Stimulated activated CD4-positive, alpha-beta T cell treated with anti-CD3 and anti-CD28 coated beads, Interleukin-4, amount 100 ng/mL, for 48 hours (primary cell): Measurements from ENCODE around the gene TBXAS1.
"Not testable (repeated sequence)": the region's sequence is repeated elsewhere in the genome, so short reads cannot be mapped to it uniquely, and the experiment has no call there.

Experiments
- DNase-seq, 2 donors: peaks; one replicate each; pipeline ENCODE4 v3.0.0-alpha.2; 2020; ENCODE audit warnings: low read depth in 2 of 2

TBXAS1 gene

DNA sequence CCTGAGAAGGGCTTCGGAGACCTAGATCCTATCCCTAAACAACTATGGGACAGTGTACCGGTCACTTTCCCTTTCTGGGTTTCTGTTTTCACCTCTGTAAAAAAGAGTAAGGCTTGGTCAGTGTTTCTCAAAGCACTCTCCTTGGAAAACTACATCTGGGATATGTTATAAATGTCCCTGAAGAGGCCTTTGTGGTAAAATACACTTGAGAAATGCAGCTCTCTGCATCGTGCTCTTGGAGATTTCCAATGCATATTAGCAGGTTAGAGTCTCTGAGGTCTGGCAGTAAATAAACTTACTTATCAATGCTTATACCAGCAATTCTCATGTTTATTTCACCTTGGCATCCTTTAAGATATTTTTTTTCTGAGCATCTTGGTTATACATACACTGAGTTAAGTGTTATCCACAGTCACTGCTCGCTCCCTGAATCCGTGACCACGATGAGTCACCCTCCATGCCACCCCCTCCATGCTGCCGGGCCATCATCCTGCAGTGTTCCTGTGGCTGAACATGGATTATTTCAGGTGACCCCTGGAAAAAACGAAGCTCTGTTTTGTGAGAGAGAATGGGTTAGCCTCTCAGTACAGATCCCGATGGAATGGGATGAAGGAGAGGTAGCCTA is 3.3 kb upstream of the TBXAS1 start:
- no peak for DNase-seq

- no peak for DNase-seq
Observed at GRCh38 chr7:139827042-139827441, 2.0 kb upstream of the TBXAS1 start.

- DNase-seq, result no peak
Observed at GRCh38 chr7:139828446-139828845, 618 bp upstream of the TBXAS1 start.

DNA sequence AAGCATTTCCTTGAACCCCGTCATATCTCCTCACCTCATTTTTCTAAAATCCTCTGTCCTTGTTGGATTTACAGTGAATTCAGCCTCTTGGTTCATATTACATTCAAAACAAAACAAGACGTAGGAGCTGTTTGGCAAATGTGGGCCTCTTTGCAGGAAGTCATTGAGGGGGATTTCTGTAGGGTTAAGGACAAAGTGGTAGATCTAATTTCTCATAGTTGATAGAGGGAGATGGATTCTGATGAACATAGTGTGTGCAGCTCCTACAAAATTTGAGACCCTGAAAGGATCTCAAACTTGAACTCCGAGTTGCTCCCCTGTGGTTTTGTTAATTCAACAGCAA is 682 bp downstream of the TBXAS1 start:
- no peak for DNase-seq

GRCh38 chr7:139830292-139830691 is 1.2 kb downstream of the TBXAS1 start:
- DNase-seq, result no peak

DNA sequence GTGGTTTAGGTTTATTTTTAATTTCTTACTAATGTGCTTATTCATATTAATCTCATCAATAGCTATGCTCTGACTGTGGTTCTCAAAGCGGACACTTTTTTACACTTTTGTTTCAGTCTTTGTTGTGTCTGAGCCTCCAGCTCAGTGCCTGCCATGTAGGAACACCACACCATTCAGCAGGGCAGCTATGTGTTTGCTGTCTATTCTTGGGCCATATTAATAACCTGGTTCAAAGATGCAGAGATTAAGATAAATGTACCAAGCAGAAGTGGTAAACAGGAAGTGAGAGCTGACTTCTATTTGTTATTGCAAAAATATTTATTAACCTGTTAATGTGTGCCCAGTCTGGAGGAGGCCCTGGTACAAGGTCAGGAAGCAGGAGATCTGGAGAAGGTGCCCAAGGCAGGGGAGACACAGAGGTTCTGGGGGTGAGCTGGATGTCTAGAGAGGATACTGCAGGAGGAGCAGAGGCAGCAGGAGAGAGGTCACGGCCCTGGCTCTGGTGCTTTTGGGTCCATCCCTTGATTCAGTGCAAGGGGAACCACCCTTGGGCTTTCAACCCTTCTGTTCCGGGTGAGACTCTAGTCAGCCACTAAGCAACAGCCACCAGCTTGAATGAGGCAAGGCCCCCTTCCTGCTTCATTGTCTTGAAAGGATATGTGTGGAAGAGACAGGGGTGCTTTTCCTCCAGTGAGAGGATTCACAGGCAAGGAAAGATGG is 1.9 kb downstream of the TBXAS1 start:
- DNase-seq, result no peak

GRCh38 chr7:139835848-139836247 is 6.8 kb downstream of the TBXAS1 start:
- not testable (repeated sequence) for DNase-seq

- DNase-seq, result not testable (repeated sequence)
Observed at GRCh38 chr7:139837291-139837690, 8.2 kb downstream of the TBXAS1 start.

DNA sequence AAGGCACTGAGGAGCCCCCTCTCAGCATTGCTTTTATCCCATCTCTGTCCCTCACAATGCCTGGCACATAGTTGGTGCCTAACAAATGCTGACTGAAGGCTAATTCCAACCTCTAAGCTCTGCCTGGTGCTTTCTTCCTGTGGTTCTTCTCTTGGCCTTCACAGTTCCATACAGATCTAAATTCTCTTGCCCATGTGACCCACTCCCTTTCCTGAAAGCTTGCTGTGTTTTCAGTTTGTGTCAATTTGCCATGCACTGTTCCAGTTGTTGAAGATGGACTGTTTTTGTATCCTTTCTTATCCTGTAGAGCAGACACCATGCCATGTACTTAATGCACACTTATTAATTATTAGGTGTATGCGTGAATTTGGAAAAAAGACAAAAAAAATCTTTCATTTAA is 9.2 kb downstream of the TBXAS1 start:
- DNase-seq, result no peak

GRCh38 chr7:139838876-139839275 is 9.8 kb downstream of the TBXAS1 start:
- DNase-seq, result no peak

- no peak for DNase-seq
Observed at GRCh38 chr7:139840776-139841175, 11.7 kb downstream of the TBXAS1 start.

DNA sequence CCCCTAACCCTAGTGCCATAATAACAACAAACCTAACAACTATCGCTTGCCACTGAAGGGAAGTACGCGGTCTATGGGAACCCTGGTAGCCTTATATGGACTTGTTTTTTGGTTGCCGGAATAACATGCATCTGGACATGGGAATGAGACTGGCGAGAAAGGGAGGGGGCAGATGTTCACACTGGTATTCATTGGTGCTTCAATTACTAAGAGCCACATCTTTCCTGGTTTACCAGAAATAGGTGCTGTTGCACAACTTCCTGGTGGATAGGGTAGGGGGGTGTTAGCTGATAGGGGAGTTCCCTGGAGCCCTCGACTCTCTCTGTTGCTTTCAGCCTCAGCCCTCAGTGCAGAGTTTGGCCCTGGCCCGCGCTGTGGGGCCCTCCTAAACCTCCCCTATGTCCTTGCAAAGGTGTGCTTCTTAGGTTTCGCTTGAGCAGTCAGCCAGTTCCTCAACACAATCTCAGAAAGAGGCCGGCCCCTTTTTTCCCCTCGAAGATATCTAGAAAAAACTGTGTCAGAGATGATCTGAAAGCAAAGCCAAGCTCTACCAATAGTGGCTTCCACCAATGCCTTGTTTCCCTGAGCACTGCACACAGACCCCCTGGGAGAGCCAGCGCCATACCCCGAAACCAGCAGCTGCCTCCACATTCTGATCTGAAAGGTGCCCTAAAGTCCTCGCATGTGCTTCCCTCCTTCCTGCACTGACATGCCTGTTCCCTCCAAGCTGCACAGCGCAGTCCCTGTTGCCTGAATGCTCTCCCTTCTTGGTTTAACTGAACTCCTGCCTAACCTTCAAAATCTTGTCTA is 13.5 kb downstream of the TBXAS1 start:
- DNase-seq, result no peak

- not testable (repeated sequence) for DNase-seq
Observed at GRCh38 chr7:139843211-139843537, 14.1 kb downstream of the TBXAS1 start.

DNA sequence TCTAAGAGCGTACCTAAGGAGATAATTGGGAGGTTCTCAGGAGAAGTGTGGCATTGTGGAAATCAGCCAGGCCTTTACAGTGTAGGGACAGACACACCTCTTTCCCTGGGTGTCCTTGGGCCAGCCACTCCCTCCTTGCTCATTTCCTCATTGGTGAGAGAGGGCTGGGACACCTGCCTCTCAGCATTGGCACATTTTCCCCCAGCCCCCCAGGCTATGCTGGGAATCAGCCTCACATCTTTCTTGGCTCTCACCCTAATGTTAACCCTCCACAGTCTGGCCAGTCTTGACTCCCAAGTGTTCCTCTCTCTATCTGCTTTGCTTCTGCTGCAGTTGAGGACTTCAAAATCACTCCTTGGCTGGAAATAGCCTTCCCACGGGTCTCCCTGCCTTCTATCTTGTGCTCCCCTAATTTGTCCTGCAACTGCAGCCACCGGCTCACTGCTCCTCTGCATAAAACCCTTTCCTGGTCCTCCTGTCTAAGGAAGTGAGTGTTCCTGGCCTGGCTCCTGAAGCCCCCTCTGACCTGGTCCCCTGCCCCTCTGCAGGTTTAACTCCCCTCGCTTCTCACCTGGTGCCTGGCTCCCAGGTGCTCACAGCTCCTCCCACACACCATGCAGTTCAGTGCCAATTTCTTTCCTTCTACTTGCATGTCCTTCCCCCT is 15.8 kb downstream of the TBXAS1 start:
- DNase-seq, result no peak

GRCh38 chr7:139845443-139845805 is 16.4 kb downstream of the TBXAS1 start:
- DNase-seq, result no peak

- DNase-seq, result no peak
Observed at GRCh38 chr7:139846297-139846696, 17.2 kb downstream of the TBXAS1 start.

GRCh38 chr7:139848274-139848673 is 19.2 kb downstream of the TBXAS1 start:
- DNase-seq, result no peak

- no peak for DNase-seq
Observed at GRCh38 chr7:139850906-139851305, 21.8 kb downstream of the TBXAS1 start.

GRCh38 chr7:139851770-139852481 is 22.9 kb downstream of the TBXAS1 start:
- no peak for DNase-seq

- DNase-seq, result no peak
Observed at GRCh38 chr7:139852482-139852845, 23.4 kb downstream of the TBXAS1 start.

DNA sequence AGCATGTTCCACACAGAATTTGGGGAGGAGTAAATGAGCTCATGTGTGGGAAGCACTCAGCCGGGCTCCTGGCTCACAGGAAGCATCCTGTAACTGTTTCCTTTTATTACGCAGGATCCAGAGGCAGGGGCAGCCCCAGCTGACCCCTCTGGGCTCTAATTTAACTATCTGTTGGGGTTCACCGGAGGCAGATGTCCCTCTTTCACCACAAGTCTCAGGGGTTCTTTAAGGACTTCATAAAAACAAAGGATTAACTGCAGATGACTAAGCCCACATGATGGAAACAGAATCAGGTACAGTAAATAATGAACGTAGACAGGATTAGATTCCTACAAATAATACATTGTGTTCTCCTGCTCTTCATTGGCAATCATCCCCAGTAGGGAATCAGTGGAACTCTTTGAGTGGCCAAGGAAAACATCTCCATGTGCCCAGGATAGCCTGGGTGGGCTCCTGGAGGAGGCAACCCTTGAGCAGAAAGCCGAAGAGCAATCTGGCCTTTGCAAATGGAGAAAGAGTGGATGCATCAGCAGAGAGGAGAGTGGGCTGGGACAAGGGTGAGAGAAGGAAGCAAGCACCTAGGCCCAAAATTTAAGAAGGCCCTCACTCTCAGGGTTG is 24.6 kb downstream of the TBXAS1 start:
- DNase-seq, result no peak

- no peak for DNase-seq
Observed at GRCh38 chr7:139854124-139854511, 25.1 kb downstream of the TBXAS1 start.
